Cardiac muscle cell (in vitro differentiated cells and primary cell): Measurements from ENCODE around the gene MFF. TPM values are rescaled to one million over a fixed set of nuclear protein-coding genes. Genes with fewer than 3 reads are reported as not detected.
A peak's percentile ranks its signal among the peaks of the same experiment; 100 is the strongest.
"Not testable (repeated sequence)": the region's sequence is repeated elsewhere in the genome, so short reads cannot be mapped to it uniquely, and the experiment has no call there.

Experiments used
- DNase-seq, 2 donors: peaks; one replicate each; pipeline versions ENCODE4 v3.0.0 to v3.0.0-alpha.2; 2010 to 2017; ENCODE audit warnings: low read depth in 1 of 2, low spot score in 1 of 2
- H3K27ac ChIP-seq: fragments of 200-600 bp; sonication (generic); 2 replicates; pipeline ENCODE4 v1.5.1; 2016
- H3K27me3 ChIP-seq: fragments of 200-600 bp; sonication (generic); 2 replicates; pipeline ENCODE4 v1.6.0; 2016; ENCODE audit warnings: control low read depth
- H3K36me3 ChIP-seq: fragments of 200-600 bp; sonication (generic); 2 replicates; pipeline ENCODE4 v1.5.1; 2016; ENCODE audit warnings: control low read depth
- H3K4me1 ChIP-seq: fragments of 200-600 bp; sonication (generic); 2 replicates; pipeline ENCODE4 v1.8.1; 2017; ENCODE audit warnings: low read depth, mild to moderate bottlenecking, mixed run types
- H3K4me3 ChIP-seq: fragments of 200-600 bp; sonication (generic); 2 replicates; pipeline ENCODE4 v1.5.1; 2016; ENCODE audit warnings: mild to moderate bottlenecking
- H3K9me3 ChIP-seq: fragments of 200-600 bp; sonication (generic); 2 replicates; pipeline ENCODE4 v1.5.1; 2017; ENCODE audit warnings: low read depth, mild to moderate bottlenecking, control low read depth
- polyA plus RNA-seq: library from polyadenylated mRNA; unstranded; fragments of >200 nt; fragmentation: Nextera tagmentation; extraction: Ambion mirVana; gene quantifications from 2 replicates; pipeline ENCODE4 v1.2.1, GENCODE V29; 2016
- total RNA-seq: library from RNA; depleted of rRNA; stranded (reverse); fragments of >200 nt; gene quantifications from 2 replicates; pipeline ENCODE4 v1.2.3, GENCODE V29; 2016
- TF ChIP-seq, protein P1 (sequence below): IDR thresholded peaks from 2 replicates; pipeline ENCODE4 v1.5.1; 2012; ENCODE audit warnings: low read depth, mild to moderate bottlenecking, low read length

The MFF gene
- total and polyA plus RNA-seq, 2 experiments from 2014 or later = 109 to 125 TPM

DNA sequence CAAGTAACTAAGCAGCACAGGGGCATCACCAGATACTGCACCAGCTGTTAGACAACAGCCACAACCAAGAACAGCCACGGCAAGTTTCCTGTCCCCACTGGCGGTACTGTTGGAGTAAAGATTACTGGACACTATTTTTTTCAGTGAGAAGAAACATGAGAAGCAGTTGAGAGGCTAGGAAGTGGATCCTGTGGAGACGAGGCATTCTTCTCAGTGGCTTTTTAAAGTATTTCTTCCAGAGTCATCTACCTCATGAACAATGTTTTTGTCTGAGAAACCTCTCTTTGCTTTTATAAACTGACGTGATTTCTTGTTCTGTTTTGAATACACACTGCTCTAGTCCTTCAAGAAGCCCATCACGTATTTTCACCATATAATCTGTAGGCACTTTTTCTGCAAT lies 35.3 kb downstream of the MFF start:
- TF ChIP-seq, protein P1, sequence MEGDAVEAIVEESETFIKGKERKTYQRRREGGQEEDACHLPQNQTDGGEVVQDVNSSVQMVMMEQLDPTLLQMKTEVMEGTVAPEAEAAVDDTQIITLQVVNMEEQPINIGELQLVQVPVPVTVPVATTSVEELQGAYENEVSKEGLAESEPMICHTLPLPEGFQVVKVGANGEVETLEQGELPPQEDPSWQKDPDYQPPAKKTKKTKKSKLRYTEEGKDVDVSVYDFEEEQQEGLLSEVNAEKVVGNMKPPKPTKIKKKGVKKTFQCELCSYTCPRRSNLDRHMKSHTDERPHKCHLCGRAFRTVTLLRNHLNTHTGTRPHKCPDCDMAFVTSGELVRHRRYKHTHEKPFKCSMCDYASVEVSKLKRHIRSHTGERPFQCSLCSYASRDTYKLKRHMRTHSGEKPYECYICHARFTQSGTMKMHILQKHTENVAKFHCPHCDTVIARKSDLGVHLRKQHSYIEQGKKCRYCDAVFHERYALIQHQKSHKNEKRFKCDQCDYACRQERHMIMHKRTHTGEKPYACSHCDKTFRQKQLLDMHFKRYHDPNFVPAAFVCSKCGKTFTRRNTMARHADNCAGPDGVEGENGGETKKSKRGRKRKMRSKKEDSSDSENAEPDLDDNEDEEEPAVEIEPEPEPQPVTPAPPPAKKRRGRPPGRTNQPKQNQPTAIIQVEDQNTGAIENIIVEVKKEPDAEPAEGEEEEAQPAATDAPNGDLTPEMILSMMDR = no peak
- H3K4me3 ChIP-seq = no peak overlapping the region
- no peaks in the 10 kb centered on the region for H3K27me3 ChIP-seq
- H3K4me1 ChIP-seq = no peaks in the 10 kb centered on the region
- no peak overlapping the region for H3K27ac ChIP-seq
- no peak for DNase-seq
- H3K36me3 ChIP-seq = peaks cover 33% of the 10 kb centered on the region
- no peaks in the 10 kb centered on the region for H3K9me3 ChIP-seq

DNA sequence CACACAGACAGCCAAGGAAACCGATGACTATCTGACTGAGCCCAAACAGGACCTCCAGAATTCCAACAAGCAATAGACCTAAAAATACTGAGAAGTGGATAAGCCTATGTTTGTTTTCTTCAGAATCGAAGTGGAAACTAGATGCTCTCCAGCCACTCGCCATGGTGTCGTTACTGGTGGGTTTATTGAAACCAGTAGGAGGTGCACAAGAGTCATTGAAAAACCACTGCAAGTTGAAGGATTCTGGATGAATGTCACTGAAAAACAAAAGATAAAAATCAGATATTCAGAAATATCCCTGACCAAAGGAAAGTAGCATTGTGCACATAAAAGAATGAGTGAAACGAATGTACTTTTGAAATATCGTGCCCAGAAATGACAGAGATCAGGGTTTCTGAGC lies 38.7 kb downstream of the MFF start:
- TF ChIP-seq, protein P1 = no peak
- peaks cover 2% of the 10 kb centered on the region for H3K36me3 ChIP-seq
- no peak for DNase-seq
- H3K27ac ChIP-seq = no peak overlapping the region
- H3K27me3 ChIP-seq = no peaks in the 10 kb centered on the region
- H3K4me1 ChIP-seq = no peaks in the 10 kb centered on the region
- no peaks in the 10 kb centered on the region for H3K9me3 ChIP-seq
- no peak overlapping the region for H3K4me3 ChIP-seq

DNA sequence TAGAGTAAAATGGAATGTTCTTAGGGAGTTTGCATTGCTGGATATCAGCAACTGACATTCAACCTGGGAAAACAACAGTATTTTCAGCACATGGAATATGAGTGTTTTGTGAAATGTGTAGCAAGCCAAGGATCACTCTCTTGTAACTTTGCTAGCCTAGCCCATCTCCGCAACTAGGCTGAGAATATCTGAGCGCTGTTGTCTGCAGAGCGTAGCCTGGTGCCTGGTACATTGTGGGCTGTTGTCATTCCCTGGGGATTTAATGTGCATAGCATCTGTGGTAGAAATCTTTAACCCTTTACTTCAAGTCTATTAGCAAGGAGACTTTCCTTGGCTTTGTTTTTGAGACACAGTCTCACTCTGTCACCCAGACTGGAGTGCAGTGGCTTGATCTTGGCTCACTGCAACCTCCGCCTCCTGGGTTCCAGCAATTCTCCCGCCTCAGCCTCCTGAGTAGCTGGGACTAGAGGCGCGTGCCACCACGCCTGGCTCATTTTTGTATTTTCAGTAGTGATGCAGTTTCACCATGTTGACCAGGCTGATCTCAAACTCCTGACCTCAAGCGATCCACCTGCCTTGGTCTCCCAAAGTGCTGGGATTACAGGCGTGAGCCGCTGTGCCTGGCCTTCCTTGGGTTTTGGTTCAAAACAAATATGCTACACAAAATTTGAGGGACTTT lies 39.7 kb downstream of the MFF start:
- not testable (repeated sequence) for H3K9me3 ChIP-seq, H3K27ac ChIP-seq, H3K27me3 ChIP-seq, H3K4me1 ChIP-seq, H3K36me3 ChIP-seq, H3K4me3 ChIP-seq
- peak in 1 of 2 donors; percentile 60 for DNase-seq

DNA sequence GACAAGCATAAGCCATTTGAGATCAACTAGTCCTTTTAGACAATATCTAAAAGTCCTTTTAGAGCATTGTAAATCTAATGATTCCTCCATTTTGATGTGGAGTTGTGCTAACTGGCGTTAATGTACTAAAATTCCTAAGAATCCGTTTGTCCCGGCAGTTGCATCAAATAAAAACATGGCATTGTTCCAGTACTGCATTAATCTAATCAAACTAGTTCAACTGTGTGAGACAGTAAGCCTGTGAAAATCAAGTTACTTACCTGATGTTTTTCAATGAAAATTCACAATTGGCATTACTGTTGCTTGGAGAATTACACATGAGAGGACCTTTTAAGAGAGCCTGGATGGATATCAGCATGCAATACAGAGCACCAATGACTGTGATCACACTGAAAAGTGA lies 40.8 kb downstream of the MFF start:
- no peaks in the 10 kb centered on the region for H3K36me3 ChIP-seq
- TF ChIP-seq, protein P1 = no peak
- H3K4me1 ChIP-seq = no peaks in the 10 kb centered on the region
- H3K27me3 ChIP-seq = no peaks in the 10 kb centered on the region
- no peak overlapping the region for H3K4me3 ChIP-seq
- DNase-seq = peak in 1 of 2 donors; percentile 53
- no peak overlapping the region for H3K27ac ChIP-seq
- no peaks in the 10 kb centered on the region for H3K9me3 ChIP-seq

DNA sequence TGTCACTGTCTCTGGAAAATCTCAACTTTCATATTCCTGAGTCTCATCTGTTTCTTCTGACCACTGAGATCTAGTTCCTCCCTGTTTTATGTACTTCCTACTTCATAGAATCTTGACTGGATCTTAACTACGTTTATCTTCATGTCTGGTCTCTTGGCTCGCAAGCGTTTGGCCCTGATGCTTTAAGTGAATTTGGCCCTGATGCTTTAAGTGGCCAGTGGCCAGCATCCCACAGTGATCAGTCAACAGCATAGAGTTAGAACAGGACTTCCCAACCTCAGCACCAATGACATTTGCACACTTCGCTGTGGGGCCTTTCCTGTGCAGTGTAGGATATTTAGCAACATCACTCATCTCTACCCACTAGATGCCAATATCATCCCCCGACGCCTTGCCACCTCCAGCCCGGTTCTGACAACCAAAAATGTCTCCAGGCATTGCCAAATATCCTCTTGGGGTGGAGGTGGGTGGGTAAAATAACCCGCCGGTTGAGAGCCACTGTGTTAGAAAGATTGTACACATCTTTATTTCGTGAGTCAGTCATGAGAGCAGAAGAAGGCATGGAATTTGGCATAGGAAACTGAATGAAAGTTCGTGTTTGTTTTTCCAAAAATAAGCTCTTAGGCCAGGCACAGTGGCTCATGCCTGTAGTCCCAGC lies 41.8 kb downstream of the MFF start:
- Histone ChIP-seq H3K27ac (no peak overlapping the region), H3K4me3 (no peak overlapping the region), H3K4me1 (no peaks in the 10 kb centered on the region), H3K9me3 (no peaks in the 10 kb centered on the region), H3K27me3 (no peaks in the 10 kb centered on the region), H3K36me3 (no peaks in the 10 kb centered on the region)
- DNase-seq = peak in 1 of 2 donors; percentile 93
- TF ChIP-seq, protein P1 = no peak

DNA sequence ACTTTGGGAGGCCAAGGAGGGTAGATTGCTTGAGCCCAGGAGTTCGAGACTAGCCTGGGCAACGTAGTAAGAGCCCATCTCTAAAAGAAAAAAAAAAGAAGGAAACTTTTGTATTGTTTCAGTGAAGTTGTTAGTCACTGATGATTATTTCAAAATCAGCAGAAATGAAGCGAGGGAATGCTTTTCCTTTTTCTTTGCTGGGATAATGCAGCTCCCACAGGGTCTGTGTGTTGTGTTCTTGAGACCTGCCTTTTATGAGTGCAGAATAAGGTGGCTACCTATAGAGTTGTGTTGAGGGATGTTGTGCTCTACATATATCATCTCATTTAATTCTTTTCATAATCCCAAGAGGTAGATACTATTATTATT lies 42.4 kb downstream of the MFF start:
- no peak for DNase-seq
- Histone ChIP-seq H3K9me3 (no peaks in the 10 kb centered on the region), H3K4me1 (no peaks in the 10 kb centered on the region), H3K27me3 (no peaks in the 10 kb centered on the region), H3K27ac (no peak overlapping the region), H3K4me3 (no peak overlapping the region), H3K36me3 (no peaks in the 10 kb centered on the region)
- TF ChIP-seq, protein P1 = no peak
